HepG2 (cell line): ENCODE measurements around the gene DOP1B. TPM values are rescaled to one million over a fixed set of nuclear protein-coding genes. Genes with fewer than 3 reads are reported as not detected.

Source experiments
- ATAC-seq: fragments of 200-7000 bp; cut with Tn5 transposase; 3 replicates; pipeline ENCODE4 v1.9.1; 2020; ENCODE audit warnings: mild to moderate bottlenecking, moderate library complexity
- BruUV-seq: library from RNA; stranded (reverse); fragments of 400-500 nt; replicated peaks from 2 replicates; lab custom pipeline; 2021; lab: Mats Ljungman, UMichigan
- CTCF ChIA-PET: fragments of 300-600 bp; formaldehyde crosslinking; extraction: SDS; loops from one replicate; lab custom pipeline; 2021; ENCODE audit warnings: low total read pairs, inconsistent platforms, low intra/inter-chr PET ratio; lab: Yijun Ruan, JAX
- POLR2A ChIA-PET: fragments of 350-600 bp; sonication (Branson Sonifier 250); formaldehyde crosslinking; loops from one replicate; lab custom pipeline; 2020; ENCODE audit warnings: antibody characterized with exemption, inconsistent platforms; lab: Yijun Ruan, JAX
- DNase-seq: peaks from one replicate; pipeline ENCODE4 v3.0.0-alpha.2; 2015; ENCODE audit warnings: low spot score
- FAIRE-seq: peaks from 3 replicates; lab custom pipeline; 2011; peaks lifted over from hg19 to GRCh38; lab: Jason Lieb, UNC
- H2AFZ ChIP-seq: one replicate; pipeline ENCODE4 v1.6.1; 2011; ENCODE audit warnings: low read length, inconsistent platforms
- H3K27ac ChIP-seq: fragments of 300-600 bp; 3 replicates; pipeline ENCODE4 v1.8.0; 2011; ENCODE audit warnings: mixed run types, mild to moderate bottlenecking, mixed read lengths, low read length, inconsistent platforms; ENCODE audit not compliant: insufficient read depth; ENCODE audit errors: extremely low read length
- H3K27me3 ChIP-seq, 2 experiments: fragments of 200-600 bp in 1 of 2; 2 replicates in 1 of 2; 3 replicates in 1 of 2; pipeline versions ENCODE4 v1.6.0 to v1.8.0; 2011; ENCODE audit warnings: low read length in 2 of 2, mild to moderate bottlenecking in 2 of 2, moderate library complexity in 2 of 2, inconsistent platforms in 1 of 2; ENCODE audit not compliant: insufficient read depth in 2 of 2, control insufficient read depth in 1 of 2
- H3K36me3 ChIP-seq, 2 experiments: fragments of 200-600 bp in 1 of 2; replicated peaks in 1 of 2; 2 replicates in 1 of 2; 3 replicates in 1 of 2; pipeline versions ENCODE4 v1.5.1 to v1.8.0; 2011; ENCODE audit warnings: low read length in 2 of 2, inconsistent platforms in 1 of 2; ENCODE audit not compliant: insufficient read depth in 2 of 2, control insufficient read depth in 1 of 2
- H3K4me1 ChIP-seq: 2 replicates; pipeline ENCODE4 v1.5.1; 2012; ENCODE audit warnings: low read length, inconsistent platforms; ENCODE audit not compliant: insufficient read depth
- H3K4me2 ChIP-seq: 2 replicates; pipeline ENCODE4 v1.6.0; 2011; ENCODE audit warnings: low read depth, low read length, inconsistent platforms
- H3K4me3 ChIP-seq, 3 experiments: fragments of 200-600 bp in 1 of 3; sonication (generic), shearing (Covaris generic) in 1 of 3; replicated peaks in 1 of 3; 2 replicates each; pipeline ENCODE4 v1.5.1; 2011 to 2016; ENCODE audit warnings: low read length in 3 of 3, inconsistent platforms in 2 of 3, low read depth in 2 of 3, mild to moderate bottlenecking in 2 of 3, control low read depth in 1 of 3, mixed read lengths in 1 of 3; ENCODE audit not compliant: insufficient read depth in 1 of 3
- H3K79me2 ChIP-seq: one replicate; pipeline ENCODE4 v1.6.1; 2011; ENCODE audit warnings: low read length, inconsistent platforms; ENCODE audit not compliant: insufficient read depth
- H3K9ac ChIP-seq: 2 replicates; pipeline ENCODE4 v1.6.0; 2011; ENCODE audit warnings: mild to moderate bottlenecking, low read depth, low read length, inconsistent platforms; ENCODE audit not compliant: insufficient read depth
- H3K9me3 ChIP-seq: 2 replicates; pipeline ENCODE4 v1.5.1; 2012; ENCODE audit warnings: mild to moderate bottlenecking, low read length
- H4K20me1 ChIP-seq: 2 replicates; pipeline ENCODE4 v1.6.0; 2011; ENCODE audit warnings: inconsistent platforms, mild to moderate bottlenecking, low read length, moderate library complexity; ENCODE audit not compliant: insufficient read depth
- CENPT ChIP-seq: sonication (generic); formaldehyde crosslinking; IDR thresholded peaks from 2 replicates; pipeline ENCODE4 v1.8.0; 2022; ENCODE audit warnings: low read depth, mild to moderate bottlenecking, moderate library complexity, missing genetic modification reagents
- CHD2 ChIP-seq: IDR thresholded peaks from 2 replicates; pipeline ENCODE4 v1.6.1; 2011; ENCODE audit warnings: low read depth, low read length, improper control_type of control experiment
- DNMT1 ChIP-seq: sonication (generic); formaldehyde crosslinking; IDR thresholded peaks from 2 replicates; pipeline ENCODE4 v1.5.1; 2020; ENCODE audit warnings: mild to moderate bottlenecking, missing genetic modification reagents
- FOXA1 ChIP-seq, 2 experiments: fragments of 450-650 bp in 1 of 2; sonication (generic) in 1 of 2; formaldehyde crosslinking in 1 of 2; IDR thresholded peaks; 2 replicates each; pipeline versions ENCODE4 v1.4.0 to v1.6.1; 2016 to 2020; ENCODE audit warnings: missing genetic modification reagents in 1 of 2
- FOXK1 ChIP-seq: sonication (generic); formaldehyde crosslinking; IDR thresholded peaks from 2 replicates; pipeline ENCODE4 v1.4.0; 2020; ENCODE audit warnings: low read depth, missing genetic modification reagents, borderline replicate concordance
- KDM3A ChIP-seq: IDR thresholded peaks from 2 replicates; pipeline ENCODE4 v1.6.1; 2018; ENCODE audit warnings: low read depth, missing compliant biosample characterization
- MXD4 ChIP-seq: IDR thresholded peaks from 2 replicates; pipeline ENCODE4 v1.6.1; 2016; ENCODE audit warnings: mild to moderate bottlenecking, missing biosample characterization, missing genetic modification reagents
- PHB2 ChIP-seq: fragments of 450-650 bp; IDR thresholded peaks from 2 replicates; pipeline ENCODE4 v1.6.1; 2018; ENCODE audit not compliant: partially characterized antibody
- SOX6 ChIP-seq, 2 experiments: fragments of 450-650 bp in 1 of 2; sonication (generic) in 1 of 2; formaldehyde crosslinking in 1 of 2; IDR thresholded peaks; 2 replicates each; pipeline versions ENCODE4 v1.4.0 to v1.6.1; 2017 to 2020; ENCODE audit warnings: antibody characterized with exemption in 1 of 2, mild to moderate bottlenecking in 1 of 2, missing genetic modification reagents in 1 of 2
- TEAD2 ChIP-seq: sonication (generic); formaldehyde crosslinking; IDR thresholded peaks from 2 replicates; pipeline ENCODE4 v1.9.0; 2021; ENCODE audit warnings: missing genetic modification reagents
- THAP11 ChIP-seq: IDR thresholded peaks from 2 replicates; pipeline ENCODE4 v1.6.1; 2016; ENCODE audit warnings: missing biosample characterization, missing genetic modification reagents
- ZFP90 ChIP-seq: sonication (generic); formaldehyde crosslinking; IDR thresholded peaks from 2 replicates; pipeline ENCODE4 v1.8.0; 2022; ENCODE audit warnings: missing genetic modification reagents, mild to moderate bottlenecking, inconsistent platforms, borderline replicate concordance
- ZNF180 ChIP-seq: sonication (generic); formaldehyde crosslinking; IDR thresholded peaks from 2 replicates; pipeline ENCODE4 v1.4.0; 2020; ENCODE audit warnings: low read depth, missing genetic modification reagents, borderline replicate concordance
- ZNF251 ChIP-seq: sonication (generic); formaldehyde crosslinking; IDR thresholded peaks from 2 replicates; pipeline ENCODE4 v1.9.0; 2021; ENCODE audit warnings: mild to moderate bottlenecking, missing genetic modification reagents
- ZNF260 ChIP-seq: sonication (generic); formaldehyde crosslinking; IDR thresholded peaks from 2 replicates; pipeline ENCODE4 v1.4.0; 2020; ENCODE audit warnings: missing genetic modification reagents, low read depth, mild to moderate bottlenecking, borderline replicate concordance
- ZNF552 ChIP-seq: sonication (generic); formaldehyde crosslinking; IDR thresholded peaks from 2 replicates; pipeline ENCODE4 v1.9.0; 2022; ENCODE audit warnings: missing genetic modification reagents, mild to moderate bottlenecking, borderline replicate concordance
- WGBS: methylation state at CpG from one replicate; pipeline ENCODE4 v1.1.6; 2017; ENCODE audit warnings: low lambda C conversion rate; 5-methylcytosine and 5-hydroxymethylcytosine counted together
- in situ Hi-C: cut with HindIII; loops from 2 replicates; pipeline ENCODE4 v1.10.0; 2017; ENCODE audit warnings: low pct_unique_long_range_greater_than_20kb; ENCODE audit not compliant: extremely low pct_ligation_motif_present
- intact Hi-C: fragments of 100-400 bp; cut with micrococcal nuclease; formaldehyde crosslinking; loops from one replicate; pipeline ENCODE4 v1.10.0; 2022; ENCODE audit not compliant: unreplicated experiment
- polyA plus RNA-seq, 8 experiments: library from polyadenylated mRNA; depleted of rRNA in 3 of 8; stranded (reverse) in 7 of 8; unstranded in 1 of 8; fragments of >200 nt; fragmentation: Illumina TruSeq in 4 of 8; extraction: Trizol in 4 of 8; gene quantifications; 2 replicates each; pipeline versions ENCODE4 v1.2.1 to v1.2.3, GENCODE V29; 2011 to 2016; ENCODE audit warnings: low read depth in 4 of 8, missing spikeins in 1 of 8, mixed read lengths in 1 of 8; ENCODE audit not compliant: insufficient read depth in 1 of 8
- total RNA-seq, 5 experiments: library from RNA; depleted of rRNA; stranded (reverse); fragments of >200 nt; fragmentation: Illumina TruSeq; extraction: Trizol; gene quantifications; 2 replicates each; pipeline ENCODE4 v1.2.3, GENCODE V29; 2016; ENCODE audit warnings: low read depth in 1 of 5
- TF ChIP-seq, protein P1 (sequence below): sonication (generic); formaldehyde crosslinking; IDR thresholded peaks from 2 replicates; pipeline ENCODE4 v1.4.0; 2020; ENCODE audit warnings: missing genetic modification reagents; ENCODE audit errors: not compliant biosample characterization
- TF ChIP-seq, protein P2 (sequence below): sonication (generic); formaldehyde crosslinking; conservative IDR thresholded peaks from 2 replicates; pipeline ENCODE4 v1.4.0; 2020; ENCODE audit warnings: missing genetic modification reagents
- TF ChIP-seq, protein P3 (sequence below): sonication (generic); formaldehyde crosslinking; IDR thresholded peaks from 2 replicates; pipeline ENCODE4 v1.4.0; 2020; ENCODE audit warnings: mild to moderate bottlenecking, missing genetic modification reagents
- TF ChIP-seq, protein P4 (sequence below): sonication (generic); formaldehyde crosslinking; IDR thresholded peaks from 2 replicates; pipeline ENCODE4 v1.5.0; 2020; ENCODE audit warnings: missing genetic modification reagents

DOP1B gene
- total and polyA plus RNA-seq, 2 of the 13 experiments (the other 11 are each of a cell fraction or from before 2014, with no cell fraction given), result 2.8 to 3.2 TPM

DNA sequence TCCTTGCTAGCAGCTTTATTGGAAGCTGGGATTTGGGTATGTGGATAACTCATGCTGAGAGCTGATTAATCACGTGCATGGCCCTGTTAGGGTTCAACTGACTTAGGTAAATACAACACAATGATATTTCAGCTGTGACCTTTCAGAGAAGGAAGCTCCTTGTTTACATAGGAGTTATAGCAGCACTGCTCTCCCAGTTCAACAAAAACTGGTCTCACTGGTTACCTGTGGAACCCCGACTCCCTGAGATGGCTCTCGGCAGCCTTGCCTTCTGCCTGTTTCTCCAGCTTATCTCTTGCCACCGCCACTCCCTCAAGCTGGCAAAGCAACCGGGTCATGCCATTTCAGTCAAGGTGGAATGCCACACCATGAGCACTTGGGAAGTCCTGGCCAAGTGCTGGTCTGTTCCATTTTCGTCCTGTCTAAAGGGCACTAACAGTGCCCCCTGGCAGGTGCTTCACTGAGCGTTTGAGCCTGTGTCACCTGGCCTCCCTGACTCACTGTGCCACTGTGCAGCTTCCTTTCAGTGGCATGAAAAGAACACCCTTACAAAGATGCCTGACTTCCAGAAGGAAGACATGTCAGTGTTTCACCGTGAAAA lies 31.6 kb downstream of the DOP1B start (continued):
- TF ChIP-seq, protein P1, sequence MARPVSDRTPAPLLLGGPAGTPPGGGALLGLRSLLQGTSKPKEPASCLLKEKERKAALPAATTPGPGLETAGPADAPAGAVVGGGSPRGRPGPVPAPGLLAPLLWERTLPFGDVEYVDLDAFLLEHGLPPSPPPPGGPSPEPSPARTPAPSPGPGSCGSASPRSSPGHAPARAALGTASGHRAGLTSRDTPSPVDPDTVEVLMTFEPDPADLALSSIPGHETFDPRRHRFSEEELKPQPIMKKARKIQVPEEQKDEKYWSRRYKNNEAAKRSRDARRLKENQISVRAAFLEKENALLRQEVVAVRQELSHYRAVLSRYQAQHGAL (CRISPR knock-in tag), result no peak
- no peak for TF ChIP-seq ZNF552 (CRISPR knock-in tag)

DNA sequence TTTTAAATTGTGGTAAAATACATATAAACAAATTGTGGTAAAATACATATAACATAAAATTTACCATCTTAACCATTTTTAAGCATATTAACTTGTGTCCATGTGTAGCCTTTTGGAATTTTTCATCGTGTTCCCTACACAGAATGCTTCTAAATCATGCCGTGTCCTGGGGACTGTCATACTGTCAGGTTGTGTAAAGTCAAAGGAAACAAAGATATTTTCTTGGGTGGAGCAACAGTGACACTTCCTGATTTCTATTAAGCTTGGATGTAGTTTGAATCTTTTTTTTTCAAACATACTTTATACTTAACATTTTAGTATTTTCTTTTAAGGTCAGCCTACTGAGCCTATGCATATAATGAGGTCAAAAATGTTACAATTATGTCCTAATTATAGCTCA lies 32.3 kb downstream of the DOP1B start:
- ChIA-PET POLR2A (interaction anchor here (1.5 kb wide), 1 partner anchor 131 kb away, joined by 3 read pairs; the partner anchor contains the start of gene MORC3), CTCF (interaction anchor here (1.4 kb wide), 1 partner anchor 36 kb away, joined by 6 read pairs; no protein-coding TSS in a partner anchor)
- FAIRE-seq (no peak), DNase-seq (no peak), ATAC-seq (no peak)
- Histone ChIP-seq H3K27ac (no peak overlapping the region), H3K27me3 (no peaks in the 10 kb centered on the region), H3K4me3 (no peak overlapping the region), H2AFZ (no peak overlapping the region), H3K4me2 (no peak overlapping the region), H3K79me2 (no peaks in the 10 kb centered on the region), H3K36me3 (no peaks in the 10 kb centered on the region; a peak in 1 of 5 replicates), H3K9me3 (no peaks in the 10 kb centered on the region), H3K9ac (no peak overlapping the region), H4K20me1 (no peaks in the 10 kb centered on the region), H3K4me1 (peaks cover 16% of the 10 kb centered on the region)
- BruUV-seq, result no TSS peak
- 97% methylated on average over 2 of the region's 2 CpGs for WGBS
- intact Hi-C loops, result no loop called here
- in situ Hi-C loops, result no loop called here
- TF ChIP-seq, protein P2, sequence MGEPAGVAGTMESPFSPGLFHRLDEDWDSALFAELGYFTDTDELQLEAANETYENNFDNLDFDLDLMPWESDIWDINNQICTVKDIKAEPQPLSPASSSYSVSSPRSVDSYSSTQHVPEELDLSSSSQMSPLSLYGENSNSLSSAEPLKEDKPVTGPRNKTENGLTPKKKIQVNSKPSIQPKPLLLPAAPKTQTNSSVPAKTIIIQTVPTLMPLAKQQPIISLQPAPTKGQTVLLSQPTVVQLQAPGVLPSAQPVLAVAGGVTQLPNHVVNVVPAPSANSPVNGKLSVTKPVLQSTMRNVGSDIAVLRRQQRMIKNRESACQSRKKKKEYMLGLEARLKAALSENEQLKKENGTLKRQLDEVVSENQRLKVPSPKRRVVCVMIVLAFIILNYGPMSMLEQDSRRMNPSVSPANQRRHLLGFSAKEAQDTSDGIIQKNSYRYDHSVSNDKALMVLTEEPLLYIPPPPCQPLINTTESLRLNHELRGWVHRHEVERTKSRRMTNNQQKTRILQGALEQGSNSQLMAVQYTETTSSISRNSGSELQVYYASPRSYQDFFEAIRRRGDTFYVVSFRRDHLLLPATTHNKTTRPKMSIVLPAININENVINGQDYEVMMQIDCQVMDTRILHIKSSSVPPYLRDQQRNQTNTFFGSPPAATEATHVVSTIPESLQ (CRISPR knock-in tag), result no peak
- TF ChIP-seq ZFP90 (no peak), FOXK1 (CRISPR knock-in tag) (no peak), THAP11 (CRISPR knock-in tag) (no peak), ZNF180 (no peak), CENPT (CRISPR knock-in tag) (no peak), ZNF251 (CRISPR knock-in tag) (no peak), DNMT1 (CRISPR knock-in tag) (no peak), TEAD2 (CRISPR knock-in tag) (no peak), FOXA1 (IDR thresholded peaks at IDR 0.05) (no peak), FOXA1 (CRISPR knock-in tag; IDR thresholded peaks at IDR 0.05) (no peak), MXD4 (CRISPR knock-in tag) (no peak), CHD2 (no peak), PHB2 (no peak), KDM3A (CRISPR knock-in tag) (no peak), ZNF260 (CRISPR knock-in tag) (no peak), SOX6 (IDR thresholded peaks at IDR 0.05) (no peak), SOX6 (CRISPR knock-in tag; IDR thresholded peaks at IDR 0.05) (no peak)
- TF ChIP-seq, protein P3, sequence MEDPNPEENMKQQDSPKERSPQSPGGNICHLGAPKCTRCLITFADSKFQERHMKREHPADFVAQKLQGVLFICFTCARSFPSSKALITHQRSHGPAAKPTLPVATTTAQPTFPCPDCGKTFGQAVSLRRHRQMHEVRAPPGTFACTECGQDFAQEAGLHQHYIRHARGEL (CRISPR knock-in tag), result no peak
- TF ChIP-seq, protein P4, sequence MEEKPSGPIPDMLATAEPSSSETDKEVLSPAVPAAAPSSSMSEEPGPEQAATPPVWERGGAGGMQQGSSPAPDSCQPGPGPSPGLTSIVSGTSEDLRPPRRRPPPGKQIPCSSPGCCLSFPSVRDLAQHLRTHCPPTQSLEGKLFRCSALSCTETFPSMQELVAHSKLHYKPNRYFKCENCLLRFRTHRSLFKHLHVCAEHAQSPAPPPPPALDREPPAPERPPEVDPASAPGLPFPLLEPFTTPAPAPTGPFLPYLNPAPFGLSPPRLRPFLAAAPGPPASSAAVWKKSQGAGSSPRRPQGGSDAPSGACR (CRISPR knock-in tag), result no peak
